Esophagus (tissue), 2 donors: Measurements from ENCODE around the gene PTCRA. TPM values are rescaled to one million over a fixed set of nuclear protein-coding genes. Genes with fewer than 3 reads are reported as not detected.
"Not testable (repeated sequence)": the region's sequence is repeated elsewhere in the genome, so short reads cannot be mapped to it uniquely, and the experiment has no call there.

Source experiments
- H3K27ac ChIP-seq, 2 donors: one replicate each; pipeline ENCODE4 v1.5.1; 2013; ENCODE audit warnings: low read depth in 2 of 2, mild to moderate bottlenecking in 2 of 2, inconsistent platforms in 1 of 2, low read length in 1 of 2, moderate library complexity in 1 of 2
- H3K27me3 ChIP-seq, 2 donors: one replicate each; pipeline ENCODE4 v1.6.1; 2013; ENCODE audit warnings: low read length in 2 of 2, control low read depth in 1 of 2, mild to moderate bottlenecking in 1 of 2; ENCODE audit not compliant: insufficient read depth in 2 of 2, control insufficient read depth in 1 of 2
- H3K36me3 ChIP-seq, 2 donors: one replicate each; pipeline ENCODE4 v1.6.1; 2013; ENCODE audit warnings: low read length in 1 of 2; ENCODE audit not compliant: control insufficient read depth in 2 of 2, insufficient read depth in 2 of 2
- H3K4me1 ChIP-seq, 2 donors: one replicate each; pipeline ENCODE4 v1.6.1; 2013; ENCODE audit warnings: low read length in 1 of 2; ENCODE audit not compliant: control insufficient read depth in 2 of 2, insufficient read depth in 2 of 2
- H3K4me3 ChIP-seq, 2 donors: one replicate each; pipeline ENCODE4 v1.5.1; 2013; ENCODE audit warnings: low read length in 2 of 2, mild to moderate bottlenecking in 2 of 2, low read depth in 1 of 2, moderate library complexity in 1 of 2
- H3K9me3 ChIP-seq, 2 donors: one replicate each; pipeline ENCODE4 v1.6.1; 2013; ENCODE audit warnings: mild to moderate bottlenecking in 2 of 2, low read depth in 1 of 2, low read length in 1 of 2, moderate library complexity in 1 of 2; ENCODE audit not compliant: control insufficient read depth in 2 of 2, insufficient read depth in 1 of 2
- WGBS, 2 donors: extraction: QIAGEN DNeasy Blood & Tissue Kit; methylation state at CpG; one replicate each; pipeline ENCODE4 v1.1.7; 2013; 5-methylcytosine and 5-hydroxymethylcytosine counted together
- polyA plus RNA-seq, 2 donors: library from polyadenylated mRNA; stranded (reverse); fragments of 200-250 nt; gene quantifications; one replicate each; pipeline ENCODE4 v1.2.3, GENCODE V29; 2013
- donor health status: healthy with polysubstance abuse.
- donor health status: Bipolar disorder and iron deficiency.

PTCRA gene, protein sequence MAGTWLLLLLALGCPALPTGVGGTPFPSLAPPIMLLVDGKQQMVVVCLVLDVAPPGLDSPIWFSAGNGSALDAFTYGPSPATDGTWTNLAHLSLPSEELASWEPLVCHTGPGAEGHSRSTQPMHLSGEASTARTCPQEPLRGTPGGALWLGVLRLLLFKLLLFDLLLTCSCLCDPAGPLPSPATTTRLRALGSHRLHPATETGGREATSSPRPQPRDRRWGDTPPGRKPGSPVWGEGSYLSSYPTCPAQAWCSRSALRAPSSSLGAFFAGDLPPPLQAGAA
- not detected for polyA plus RNA-seq

- no peaks in the 10 kb centered on the region for H3K27me3 ChIP-seq
- no peaks in the 10 kb centered on the region for H3K36me3 ChIP-seq
- no peaks in the 10 kb centered on the region for H3K9me3 ChIP-seq
- H3K27ac ChIP-seq: no peak within 1 kb of the TSS
- H3K4me1 ChIP-seq: peaks cover 0 to 2% of the 10 kb centered on the region in 2 donors
- 79 to 81% methylated on average over 7 to 10 of the region's 10 CpGs for WGBS, 2 donors
- H3K4me3 ChIP-seq: no peak within 1 kb of the TSS
Observed at GRCh38 chr6:42915732-42916131, at the start of gene PTCRA. Gene PTCRA (plus strand): TSS chr6:42916053. CDS start chr6:42916070, 17 bp downstream.

GRCh38 chr6:42870145-42870936, 45.5 kb upstream of the PTCRA start:
- no peak overlapping the region for H3K4me3 ChIP-seq
- WGBS, 2 donors: 64 to 72% methylated on average over 2 of the region's 2 CpGs

DNA sequence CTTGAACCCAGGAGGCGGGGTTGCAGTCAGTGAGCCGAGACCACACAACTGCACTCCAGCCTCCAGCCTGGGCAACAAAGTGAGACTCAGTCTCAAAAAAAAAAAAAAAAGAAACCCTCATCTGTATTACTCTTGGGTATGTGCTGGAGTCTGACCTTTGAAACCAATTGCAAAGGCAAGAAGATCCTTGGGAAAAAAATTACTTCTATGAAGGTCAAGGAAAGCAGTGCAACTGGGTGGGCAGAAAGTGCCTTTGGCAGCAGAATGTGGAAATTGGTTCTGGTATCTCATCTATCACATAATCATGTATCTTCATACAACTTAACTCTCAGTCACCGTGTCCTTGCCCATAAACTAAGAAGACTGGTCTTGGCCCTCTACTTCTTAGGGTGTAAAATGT, 44.1 kb upstream of the PTCRA start:
- Histone ChIP-seq H3K9me3 (no peaks in the 10 kb centered on the region), H3K4me3 (no peak overlapping the region), H3K27ac (no peak overlapping the region), H3K4me1 (no peaks in the 10 kb centered on the region), H3K36me3 (peaks cover 5 to 8% of the 10 kb centered on the region in 2 donors), H3K27me3 (no peaks in the 10 kb centered on the region)
- 74 to 78% methylated on average over 3 of the region's 3 CpGs for WGBS, 2 donors

More at GRCh38 chr6:42870145-42870936, 45.5 kb upstream of the PTCRA start:
- no peaks in the 10 kb centered on the region for H3K27me3 ChIP-seq
- H3K27ac ChIP-seq: no peak overlapping the region
- H3K4me1 ChIP-seq: no peaks in the 10 kb centered on the region
- H3K36me3 ChIP-seq: peaks cover 5 to 9% of the 10 kb centered on the region in 2 donors
- no peaks in the 10 kb centered on the region for H3K9me3 ChIP-seq

GRCh38 chr6:42873313-42873712, 42.5 kb upstream of the PTCRA start:
- Histone ChIP-seq H3K4me1 (no peaks in the 10 kb centered on the region), H3K27ac (no peak overlapping the region), H3K9me3 (no peaks in the 10 kb centered on the region), H3K27me3 (no peaks in the 10 kb centered on the region), H3K36me3 (no peaks in the 10 kb centered on the region), H3K4me3 (no peak overlapping the region)
- 36 to 44% methylated on average over 2 of the region's 2 CpGs for WGBS, 2 donors

- 56 to 59% methylated on average over 3 of the region's 3 CpGs for WGBS, 2 donors
- Histone ChIP-seq H3K36me3 (no peaks in the 10 kb centered on the region), H3K27ac (peak overlapping the region in 1 of 2 donors; percentile 15)
Observed at GRCh38 chr6:42877695-42878094, 38.2 kb upstream of the PTCRA start.

GRCh38 chr6:42879372-42880239, 36.2 kb upstream of the PTCRA start, which contains the start of gene RPL7L1:
Gene RPL7L1 (plus strand): TSS chr6:42879616. CDS start chr6:42879911, 295 bp downstream.
- 0 to 1% methylated on average over 41 of the region's 41 CpGs for WGBS, 2 donors
- Histone ChIP-seq H3K4me1 (no peaks in the 10 kb centered on the region), H3K4me3 (peak within 1 kb of the TSS; percentile 85 to 86), H3K36me3 (peaks cover 11% of the 10 kb centered on the region in 2 donors), H3K27ac (peak within 1 kb of the TSS; percentile 89 to 96), H3K9me3 (no peaks in the 10 kb centered on the region), H3K27me3 (no peaks in the 10 kb centered on the region)

More at GRCh38 chr6:42877695-42878094, 38.2 kb upstream of the PTCRA start:
- H3K9me3 ChIP-seq: no peaks in the 10 kb centered on the region
- no peaks in the 10 kb centered on the region for H3K4me1 ChIP-seq
- no peak overlapping the region for H3K4me3 ChIP-seq
- no peaks in the 10 kb centered on the region for H3K27me3 ChIP-seq

DNA sequence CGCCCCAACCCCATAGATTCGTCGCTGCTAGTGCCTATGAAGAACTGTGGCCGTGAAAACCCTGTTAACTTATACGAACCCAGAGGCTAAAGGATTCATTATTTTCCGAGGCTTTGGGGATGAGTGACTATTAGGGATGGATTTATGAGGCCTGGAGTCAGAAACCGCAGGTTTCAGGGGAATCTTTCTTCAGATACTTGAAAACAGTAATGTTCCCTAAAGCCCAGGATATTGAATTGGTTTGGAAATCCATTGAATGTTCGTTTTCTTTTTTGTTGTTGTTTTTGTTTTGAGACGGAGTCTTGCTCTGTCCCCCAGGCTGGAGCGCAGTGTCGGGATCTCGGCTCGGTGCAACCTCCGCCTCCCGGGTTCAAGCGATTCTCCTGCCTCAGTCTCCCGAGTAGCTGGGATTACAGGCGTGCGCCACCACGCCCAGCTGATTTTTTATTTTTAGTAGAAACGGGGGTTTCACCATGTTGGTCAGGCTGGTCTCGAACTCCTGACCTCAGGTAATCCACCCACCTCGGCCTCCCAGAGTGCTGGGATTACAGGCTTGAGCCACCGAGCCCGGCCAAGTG, 35.5 kb upstream of the PTCRA start:
- H3K9me3 ChIP-seq, H3K27me3 ChIP-seq, H3K4me1 ChIP-seq: not testable (repeated sequence)
- 7 to 9% methylated on average over 25 of the region's 25 CpGs for WGBS, 2 donors
- peak overlapping the region; percentile 89 to 96 for H3K27ac ChIP-seq
- H3K4me3 ChIP-seq: peak overlapping the region; percentile 85 to 86
- H3K36me3 ChIP-seq: peaks cover 11 to 14% of the 10 kb centered on the region in 2 donors

DNA sequence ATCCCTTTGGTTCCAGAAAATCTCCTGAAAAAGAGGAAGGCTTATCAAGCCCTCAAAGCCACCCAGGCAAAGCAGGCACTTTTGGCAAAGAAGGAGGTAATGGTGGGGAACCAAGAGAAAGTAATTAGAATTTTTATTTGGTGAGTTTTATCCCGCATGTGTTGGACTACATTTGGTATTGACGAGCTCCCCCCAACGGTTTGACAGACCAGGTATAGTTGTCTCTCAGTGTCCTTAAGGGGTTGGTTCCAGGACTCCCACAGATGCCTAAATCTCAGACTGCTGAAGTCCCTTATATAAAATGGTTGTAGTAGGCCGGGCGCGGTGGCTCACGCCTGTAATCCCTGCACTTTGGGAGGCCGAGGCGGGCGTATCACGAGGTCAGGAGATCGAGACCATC, 35.0 kb upstream of the PTCRA start:
- 76 to 84% methylated on average over 12 of the region's 12 CpGs for WGBS, 2 donors

GRCh38 chr6:42885702-42886101, 30.2 kb upstream of the PTCRA start:
- H3K36me3 ChIP-seq: peaks cover 16 to 19% of the 10 kb centered on the region in 2 donors
- no peak overlapping the region for H3K4me3 ChIP-seq
- H3K27me3 ChIP-seq: no peaks in the 10 kb centered on the region
- no peaks in the 10 kb centered on the region for H3K9me3 ChIP-seq
- 69 to 82% methylated on average over 4 of the region's 4 CpGs for WGBS, 2 donors
- peaks cover 0 to 2% of the 10 kb centered on the region in 2 donors for H3K4me1 ChIP-seq
- no peak overlapping the region for H3K27ac ChIP-seq

More for the DNA sequence above, 35.0 kb upstream of the PTCRA start:
- H3K4me3 ChIP-seq: peak overlapping the region; percentile 85 to 86
- not testable (repeated sequence) for H3K27ac ChIP-seq, H3K9me3 ChIP-seq, H3K4me1 ChIP-seq, H3K27me3 ChIP-seq
- H3K36me3 ChIP-seq: peaks cover 15 to 17% of the 10 kb centered on the region in 2 donors
